Measurements from ENCODE around the gene COX19. TPM values are rescaled to one million over a fixed set of nuclear protein-coding genes. Genes with fewer than 3 reads are reported as not detected.
A peak's percentile ranks its signal among the peaks of the same experiment; 100 is the strongest.

Gene COX19
- total RNA-seq, 3 donors from 2014 or later = 14.9 to 20.9 (median 15.8) TPM

DNA sequence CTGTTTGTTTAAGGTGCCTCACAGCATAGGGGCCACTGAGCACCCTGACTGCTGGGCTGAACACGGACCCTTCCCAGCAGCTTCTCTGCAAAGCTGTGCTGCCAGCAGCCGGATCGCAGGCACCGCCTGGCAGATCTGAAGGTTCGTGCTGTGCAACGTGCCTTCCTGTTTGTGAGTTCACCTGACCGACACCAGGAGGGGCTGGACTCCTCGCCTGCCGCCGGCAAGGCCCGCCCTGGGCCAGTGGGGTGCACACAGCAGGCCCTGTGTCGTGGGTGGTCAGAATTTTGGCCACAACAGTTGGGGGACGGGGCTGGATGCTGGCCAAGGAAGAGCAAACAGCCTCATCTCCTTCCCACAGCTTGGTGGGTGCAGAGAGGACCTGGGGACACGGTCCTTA is 20.2 kb upstream of the COX19 start:
- H3K36me3 ChIP-seq (ENCODE audit: low read depth) = no peaks in the 10 kb centered on the region
- intact Hi-C loops (cut with DNase I, micrococcal nuclease) = loop anchor here in 1 of 2 donors (2.0 to 10.0 kb wide), 2 partner anchors 71 to 179 kb away; no protein-coding TSS in a partner anchor
- ATAC-seq (no peak), DNase-seq (no peak)
- H3K4me1 ChIP-seq (ENCODE audit: low read depth) = peaks cover 4% of the 10 kb centered on the region
- no peak overlapping the region for H3K4me3 ChIP-seq
- TF ChIP-seq CTCF (IDR thresholded peaks at IDR 0.05) = no peak
- H3K9me3 ChIP-seq = no peaks in the 10 kb centered on the region

- ATAC-seq (no peak), DNase-seq (no peak)
- intact Hi-C loops (cut with DNase I, micrococcal nuclease) = loop anchor here (2.0 to 10.0 kb wide), 3 partner anchors 72 to 180 kb away; no protein-coding TSS in a partner anchor
- no peak for TF ChIP-seq CTCF (IDR thresholded peaks at IDR 0.05)
- no peaks in the 10 kb centered on the region for H3K36me3 ChIP-seq (ENCODE audit: low read depth)
- H3K9me3 ChIP-seq = no peaks in the 10 kb centered on the region
- H3K4me3 ChIP-seq = no peak overlapping the region
- H3K4me1 ChIP-seq (ENCODE audit: low read depth) = peaks cover 4% of the 10 kb centered on the region
Observed at GRCh38 chr7:994592-995308, 19.4 kb upstream of the COX19 start.

DNA sequence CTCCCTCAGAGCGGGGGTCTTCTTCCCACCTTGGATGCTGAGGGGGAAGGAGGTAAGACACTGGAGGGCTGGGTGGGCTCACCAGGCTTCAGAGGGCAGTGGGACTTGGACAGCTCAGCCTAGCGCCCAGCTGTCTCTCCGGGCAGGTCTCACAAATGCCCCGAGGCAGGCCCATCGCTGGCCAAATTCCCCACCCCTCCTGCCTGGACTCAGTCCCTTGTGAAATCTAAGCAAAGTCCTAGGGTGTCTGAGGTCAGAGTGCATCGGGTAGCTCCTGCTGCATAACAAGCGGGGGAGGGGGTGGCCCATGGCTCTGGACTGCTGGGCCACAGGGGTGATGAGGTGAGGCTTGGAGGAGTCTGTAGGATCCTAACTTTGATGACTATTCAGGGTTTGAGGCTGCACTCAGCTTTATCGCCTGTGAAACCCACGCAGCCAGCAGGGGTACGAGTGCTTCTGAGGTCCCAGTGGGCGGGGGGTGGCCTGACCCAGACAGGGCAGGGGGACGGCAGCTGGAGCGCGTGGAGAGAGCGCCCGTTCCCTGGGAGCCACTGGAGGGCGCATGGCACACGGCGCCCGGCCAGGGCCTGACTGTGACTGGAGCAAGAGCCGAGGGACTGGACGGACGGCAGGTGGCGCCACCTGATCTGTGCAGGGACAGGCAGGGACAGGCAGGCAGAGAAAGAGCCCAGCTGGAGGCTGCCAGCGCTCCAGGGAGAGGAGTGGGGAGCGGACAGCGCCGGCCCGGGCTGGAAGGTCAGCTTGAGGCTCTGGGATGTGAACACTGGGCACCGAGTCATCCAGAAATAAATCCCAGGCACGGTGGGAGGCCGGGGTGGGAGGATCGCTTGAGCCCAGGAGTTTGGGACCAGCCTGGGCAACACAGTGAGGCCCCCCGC is 17.6 kb upstream of the COX19 start:
- H3K9me3 ChIP-seq = no peaks in the 10 kb centered on the region
- peak; percentile 95 for ATAC-seq
- H3K4me1 ChIP-seq (ENCODE audit: low read depth) = peaks cover 9% of the 10 kb centered on the region
- no peak overlapping the region for H3K4me3 ChIP-seq
- DNase-seq = peak; percentile 95 to 98 (median 97)
- peak; percentile 99 for TF ChIP-seq CTCF (IDR thresholded peaks at IDR 0.05)
- H3K36me3 ChIP-seq (ENCODE audit: low read depth) = no peaks in the 10 kb centered on the region
- intact Hi-C loops (cut with DNase I, micrococcal nuclease) = loop anchor here (5.0 to 10.0 kb wide), 2 partner anchors 74 to 182 kb away; no protein-coding TSS in a partner anchor

GRCh38 chr7:991729-992656 is 16.6 kb upstream of the COX19 start:
- ATAC-seq = no peak
- no peak for DNase-seq
- Histone ChIP-seq H3K9me3 (no peaks in the 10 kb centered on the region), H3K4me3 (no peak overlapping the region), H3K36me3 (ENCODE audit: low read depth) (no peaks in the 10 kb centered on the region), H3K4me1 (ENCODE audit: low read depth) (peaks cover 9% of the 10 kb centered on the region)
- TF ChIP-seq CTCF (IDR thresholded peaks at IDR 0.05) = no peak
- intact Hi-C loops (cut with DNase I, micrococcal nuclease) = loop anchor here (5.0 to 10.0 kb wide), 2 partner anchors 75 to 183 kb away; no protein-coding TSS in a partner anchor

All from mucosa of descending colon (tissue), 3 donors.